GM18520 (cell line): Measurements from ENCODE around the gene ZFR2.
"Not testable (repeated sequence)": the region's sequence is repeated elsewhere in the genome, so short reads cannot be mapped to it uniquely, and the experiment has no call there.

Experiments
- ATAC-seq: cut with Tn5 transposase; IDR thresholded peaks from one replicate; pipeline ENCODE4 v1.9.1; 2021; ENCODE audit not compliant: unreplicated experiment

ZFR2 gene

DNA sequence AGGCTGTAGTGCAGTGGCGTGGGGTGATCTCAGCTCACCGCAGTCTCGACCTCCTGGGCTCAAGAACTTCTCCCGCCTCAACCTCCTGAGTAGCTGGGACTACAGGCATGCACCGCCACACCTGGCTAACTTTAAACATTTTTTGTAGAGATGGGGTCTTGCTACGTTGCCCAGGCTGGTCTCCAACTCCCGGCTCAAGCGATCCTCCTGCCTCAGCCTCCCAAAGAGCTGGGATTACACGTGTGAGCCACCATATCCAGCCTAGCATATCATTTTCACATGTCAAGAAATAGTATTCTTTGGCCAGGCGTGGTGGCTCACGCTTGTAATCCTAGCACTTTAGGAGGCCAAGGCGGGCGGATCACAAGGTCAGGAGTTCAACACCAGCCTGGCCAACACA, 110.5 kb downstream of the ZFR2 start:
- ATAC-seq: not testable (repeated sequence)

DNA sequence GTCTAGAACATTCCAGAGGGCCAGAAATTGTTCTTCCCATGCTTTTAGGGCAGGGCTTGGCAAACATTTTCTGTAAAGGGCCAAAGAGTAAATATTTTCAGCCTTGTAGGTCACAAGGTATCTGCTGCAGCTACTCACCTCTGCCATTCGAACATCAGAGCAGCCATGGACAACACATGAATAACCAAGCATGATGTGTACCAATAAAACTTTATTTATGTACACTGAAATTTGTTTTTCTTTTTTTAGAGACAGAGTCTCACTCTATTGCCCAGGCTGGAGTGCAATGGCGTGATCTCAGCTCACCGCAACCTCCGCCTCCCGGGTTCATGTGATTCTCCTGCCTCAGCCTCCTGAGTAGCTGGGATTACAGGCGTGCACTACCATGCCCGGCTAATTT, 111.1 kb downstream of the ZFR2 start:
- ATAC-seq: not testable (repeated sequence)
